ES-I3 (cell line): ENCODE data around the gene EFCAB5.
"Not testable (repeated sequence)": the region's sequence is repeated elsewhere in the genome, so short reads cannot be mapped to it uniquely, and the experiment has no call there.

ENCODE experiments used
- H3K36me3 ChIP-seq: 2 replicates; pipeline ENCODE4 v1.6.1; 2013; ENCODE audit warnings: mild to moderate bottlenecking, low read length, control low read depth, moderate library complexity; ENCODE audit not compliant: insufficient read depth
- H3K4me1 ChIP-seq: 2 replicates; pipeline ENCODE4 v1.6.1; 2013; ENCODE audit warnings: mild to moderate bottlenecking, control low read depth, low read length; ENCODE audit not compliant: insufficient read depth
- H3K9ac ChIP-seq: 2 replicates; pipeline ENCODE4 v1.6.1; 2013; ENCODE audit warnings: low read depth, mild to moderate bottlenecking, low read length, moderate library complexity
- H3K9me3 ChIP-seq: 2 replicates; pipeline ENCODE4 v1.6.1; 2013; ENCODE audit warnings: mild to moderate bottlenecking, low read length, moderate library complexity; ENCODE audit not compliant: control insufficient read depth, insufficient read depth

Gene EFCAB5

DNA sequence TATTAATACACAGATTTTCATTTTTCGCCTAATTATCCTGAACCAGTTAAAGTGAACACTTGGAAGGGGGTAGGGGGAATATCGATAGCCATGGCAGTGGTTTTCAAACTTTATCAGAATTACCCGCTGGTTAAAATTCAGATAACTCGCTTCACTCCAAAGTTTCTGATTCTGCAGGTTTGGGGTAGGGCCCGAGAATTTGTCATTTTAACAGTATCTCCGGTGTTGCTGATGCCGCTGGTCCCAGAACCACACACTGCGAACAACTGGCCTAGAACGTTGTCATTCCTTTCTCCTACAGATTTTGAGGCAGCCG is 174.9 kb downstream of the EFCAB5 start:
- Histone ChIP-seq H3K4me1 (no peaks in the 10 kb centered on the region), H3K36me3 (no peaks in the 10 kb centered on the region), H3K9me3 (no peaks in the 10 kb centered on the region), H3K9ac (peak overlapping the region; percentile 98)

GRCh38 chr17:30116661-30117551 is 175.5 kb downstream of the EFCAB5 start, which contains the start of gene NSRP1:
Gene NSRP1, plus strand, starts transcription at chr17:30116816. Its CDS starts 28 bp downstream, at chr17:30116844.
- H3K4me1 ChIP-seq: no peaks in the 10 kb centered on the region
- peak within 1 kb of the TSS; percentile 98 for H3K9ac ChIP-seq
- no peaks in the 10 kb centered on the region for H3K36me3 ChIP-seq
- no peaks in the 10 kb centered on the region for H3K9me3 ChIP-seq

DNA sequence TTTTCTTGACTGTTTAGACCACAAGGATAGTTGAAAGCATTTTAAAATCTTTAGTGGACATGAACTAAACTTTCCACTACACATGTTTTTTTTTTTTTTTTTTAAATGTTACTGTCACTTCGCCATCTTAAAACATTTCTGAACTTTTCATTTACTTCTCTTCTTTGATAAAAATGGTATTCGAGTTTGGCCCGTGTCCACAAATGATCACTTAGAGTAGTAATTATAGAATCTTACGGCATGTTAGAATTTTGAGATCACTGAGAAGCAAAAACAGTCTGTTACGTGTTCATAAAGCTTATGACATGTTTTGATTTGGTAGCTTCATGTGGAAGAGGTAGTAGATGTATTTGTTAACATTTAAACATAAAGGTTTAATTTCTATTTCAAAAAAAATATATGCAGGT is 176.2 kb downstream of the EFCAB5 start:
- H3K9ac ChIP-seq: peak overlapping the region; percentile 98
- no peaks in the 10 kb centered on the region for H3K36me3 ChIP-seq
- H3K4me1 ChIP-seq: no peaks in the 10 kb centered on the region
- no peaks in the 10 kb centered on the region for H3K9me3 ChIP-seq

- not testable (repeated sequence) for H3K4me1 ChIP-seq, H3K9ac ChIP-seq, H3K36me3 ChIP-seq
These were observed 177.2 kb downstream of the EFCAB5 start for GRCh38 chr17:30118635-30119034.

GRCh38 chr17:30124273-30124796 is 182.9 kb downstream of the EFCAB5 start:
- H3K4me1 ChIP-seq: no peaks in the 10 kb centered on the region
- H3K36me3 ChIP-seq: no peaks in the 10 kb centered on the region
- no peaks in the 10 kb centered on the region for H3K9me3 ChIP-seq
- H3K9ac ChIP-seq: no peak overlapping the region

More at GRCh38 chr17:30118635-30119034, 177.2 kb downstream of the EFCAB5 start:
- not testable (repeated sequence) for H3K9me3 ChIP-seq

GRCh38 chr17:30130121-30130520 is 188.7 kb downstream of the EFCAB5 start:
- Histone ChIP-seq H3K9me3 (no peaks in the 10 kb centered on the region), H3K4me1 (peaks cover 4% of the 10 kb centered on the region; the same call in 1 of the 2 replicates), H3K9ac (no peak overlapping the region), H3K36me3 (peaks cover 4% of the 10 kb centered on the region; the same call in 1 of the 2 replicates)

DNA sequence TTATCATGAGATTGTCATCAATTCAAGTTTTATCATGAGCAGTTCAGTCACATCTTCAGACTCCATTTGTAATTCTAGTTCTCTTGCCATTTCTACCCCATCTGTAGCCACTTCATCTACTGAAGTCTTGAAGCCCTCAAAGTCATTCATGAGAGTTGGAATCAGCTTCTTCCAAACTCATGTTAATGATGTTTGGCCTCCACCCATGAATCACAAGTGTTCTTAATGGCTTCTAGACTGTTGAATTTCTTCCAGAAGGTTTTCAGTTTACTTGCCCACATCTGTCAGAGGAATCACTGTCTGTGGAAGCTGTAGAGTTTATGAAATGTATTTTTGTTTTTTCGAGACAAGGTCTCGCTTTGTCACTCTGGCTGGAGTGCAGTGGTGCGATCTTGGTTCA is 191.2 kb downstream of the EFCAB5 start:
- Histone ChIP-seq H3K9me3 (no peaks in the 10 kb centered on the region), H3K4me1 (peaks cover 4% of the 10 kb centered on the region; the same call in 1 of the 2 replicates), H3K9ac (no peak overlapping the region), H3K36me3 (peaks cover 4% of the 10 kb centered on the region; the same call in 1 of the 2 replicates)

- H3K9ac ChIP-seq: no peak overlapping the region
These were observed 191.8 kb downstream of the EFCAB5 start for GRCh38 chr17:30133197-30133596.

GRCh38 chr17:30134551-30134950 is 193.1 kb downstream of the EFCAB5 start:
- Histone ChIP-seq H3K9me3 (no peaks in the 10 kb centered on the region), H3K4me1 (peaks cover 4% of the 10 kb centered on the region; the same call in 1 of the 2 replicates), H3K36me3 (peaks cover 4% of the 10 kb centered on the region; the same call in 1 of the 2 replicates), H3K9ac (no peak overlapping the region)

More at GRCh38 chr17:30133197-30133596, 191.8 kb downstream of the EFCAB5 start:
- Histone ChIP-seq H3K36me3 (peaks cover 4% of the 10 kb centered on the region; the same call in 1 of the 2 replicates), H3K9me3 (no peaks in the 10 kb centered on the region), H3K4me1 (peaks cover 4% of the 10 kb centered on the region; the same call in 1 of the 2 replicates)

DNA sequence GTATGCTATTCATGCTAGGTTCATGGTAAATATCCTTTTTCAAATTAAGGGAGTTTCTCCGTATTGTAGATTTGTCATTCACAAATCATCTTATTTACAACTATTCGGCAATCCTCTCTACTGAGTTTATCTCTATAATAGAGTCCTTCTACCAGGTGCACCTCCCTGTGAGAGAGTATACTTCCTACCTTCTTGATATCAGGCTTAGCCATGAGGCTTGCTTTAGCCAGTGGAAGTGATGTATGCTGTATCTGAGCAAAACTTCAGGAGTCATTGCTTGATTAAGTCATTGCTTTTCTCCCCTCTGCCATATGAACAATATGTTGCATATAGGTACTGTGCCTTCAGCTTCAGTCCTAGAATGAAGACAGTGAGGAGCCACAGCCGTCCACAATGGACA is 195.7 kb downstream of the EFCAB5 start:
- Histone ChIP-seq H3K36me3 (peaks cover 4% of the 10 kb centered on the region; the same call in 1 of the 2 replicates), H3K4me1 (no peaks in the 10 kb centered on the region), H3K9me3 (no peaks in the 10 kb centered on the region), H3K9ac (no peak overlapping the region)

GRCh38 chr17:30147860-30148259 is 206.4 kb downstream of the EFCAB5 start:
- H3K36me3 ChIP-seq, H3K9me3 ChIP-seq, H3K9ac ChIP-seq, H3K4me1 ChIP-seq: not testable (repeated sequence)

DNA sequence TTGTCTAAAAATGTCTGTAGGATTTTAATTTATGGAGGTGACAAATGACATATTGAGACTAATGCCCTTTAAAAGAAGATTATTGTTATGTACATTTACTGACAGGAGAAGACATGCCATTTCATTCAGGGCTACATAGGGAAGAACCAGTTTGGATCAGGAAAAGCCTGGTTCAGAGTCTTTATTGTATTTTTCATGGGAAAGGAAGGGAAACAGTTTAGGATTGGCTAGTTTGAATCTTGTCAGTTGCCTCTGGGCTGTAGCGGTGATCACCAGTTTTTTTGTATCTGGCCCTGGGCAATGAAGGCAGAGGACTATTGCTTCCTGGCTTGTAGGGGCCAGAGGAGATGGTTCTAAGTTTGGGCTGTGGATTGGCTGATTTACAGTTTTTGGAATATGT is 206.9 kb downstream of the EFCAB5 start:
- Histone ChIP-seq H3K36me3 (no peaks in the 10 kb centered on the region), H3K4me1 (no peaks in the 10 kb centered on the region), H3K9ac (no peak overlapping the region), H3K9me3 (no peaks in the 10 kb centered on the region)

GRCh38 chr17:30151471-30151870 is 210.0 kb downstream of the EFCAB5 start:
- Histone ChIP-seq H3K36me3 (no peaks in the 10 kb centered on the region), H3K9ac (no peak overlapping the region), H3K4me1 (no peaks in the 10 kb centered on the region), H3K9me3 (no peaks in the 10 kb centered on the region)

- Histone ChIP-seq H3K4me1 (no peaks in the 10 kb centered on the region), H3K36me3 (no peaks in the 10 kb centered on the region), H3K9me3 (peaks cover under 1% of the 10 kb centered on the region; the same call in 1 of the 2 replicates), H3K9ac (no peak overlapping the region)
These were observed 212.0 kb downstream of the EFCAB5 start for GRCh38 chr17:30153463-30153862.

GRCh38 chr17:30155389-30155788 is 214.0 kb downstream of the EFCAB5 start:
- no peaks in the 10 kb centered on the region for H3K36me3 ChIP-seq
- no peak overlapping the region for H3K9ac ChIP-seq
- peaks cover 5% of the 10 kb centered on the region; the same call in 1 of the 2 replicates for H3K9me3 ChIP-seq
- no peaks in the 10 kb centered on the region for H3K4me1 ChIP-seq
